ENCODE results near the gene PCNX1.

The PCNX1 gene

GRCh38 chr14:70896317-70896716 is 10.9 kb upstream of the PCNX1 start:
- no peak overlapping the region for H3K4me3 ChIP-seq (ENCODE audit: low read depth, low read length)
- no peak for DNase-seq (ENCODE audit: low read depth)
- in situ Hi-C loops (cut with HindIII; ENCODE audit: low sequenced_read_pairs): no loop called here
- no peak for TF ChIP-seq CTCF (IDR thresholded peaks at IDR 0.05; ENCODE audit: low read depth, low read length, missing control alignments)

GRCh38 chr14:70896981-70897380 is 10.3 kb upstream of the PCNX1 start:
- no peak for TF ChIP-seq CTCF (IDR thresholded peaks at IDR 0.05; ENCODE audit: low read depth, low read length, missing control alignments)
- in situ Hi-C loops (cut with HindIII; ENCODE audit: low sequenced_read_pairs): no loop called here
- no peak for DNase-seq (ENCODE audit: low read depth)

GRCh38 chr14:70897464-70897863 is 9.8 kb upstream of the PCNX1 start:
- peak; percentile 74 for DNase-seq (ENCODE audit: low read depth)
- H3K4me3 ChIP-seq (ENCODE audit: low read depth, low read length): no peak overlapping the region
- in situ Hi-C loops (cut with HindIII; ENCODE audit: low sequenced_read_pairs): no loop called here
- TF ChIP-seq CTCF (IDR thresholded peaks at IDR 0.05; ENCODE audit: low read depth, low read length, missing control alignments): no peak

More at GRCh38 chr14:70896981-70897380, 10.3 kb upstream of the PCNX1 start:
- no peak overlapping the region for H3K4me3 ChIP-seq (ENCODE audit: low read depth, low read length)

GRCh38 chr14:70898111-70898745 is 9.0 kb upstream of the PCNX1 start:
- DNase-seq (ENCODE audit: low read depth): no peak
- no peak for TF ChIP-seq CTCF (IDR thresholded peaks at IDR 0.05; ENCODE audit: low read depth, low read length, missing control alignments)
- H3K4me3 ChIP-seq (ENCODE audit: low read depth, low read length): no peak overlapping the region
- in situ Hi-C loops (cut with HindIII; ENCODE audit: low sequenced_read_pairs): no loop called here

GRCh38 chr14:70901269-70901668 is 6.0 kb upstream of the PCNX1 start:
- no peak for DNase-seq (ENCODE audit: low read depth)
- in situ Hi-C loops (cut with HindIII; ENCODE audit: low sequenced_read_pairs): no loop called here
- TF ChIP-seq CTCF (IDR thresholded peaks at IDR 0.05; ENCODE audit: low read depth, low read length, missing control alignments): no peak
- no peak overlapping the region for H3K4me3 ChIP-seq (ENCODE audit: low read depth, low read length)

- no peak for TF ChIP-seq CTCF (IDR thresholded peaks at IDR 0.05; ENCODE audit: low read depth, low read length, missing control alignments)
- in situ Hi-C loops (cut with HindIII; ENCODE audit: low sequenced_read_pairs): no loop called here
- H3K4me3 ChIP-seq (ENCODE audit: low read depth, low read length): no peak overlapping the region
- DNase-seq (ENCODE audit: low read depth): no peak
Measured at GRCh38 chr14:70902184-70902583, 5.1 kb upstream of the PCNX1 start.
